GM19238 (cell line): ENCODE data around the gene MRPS2.
"Not testable (repeated sequence)": the region's sequence is repeated elsewhere in the genome, so short reads cannot be mapped to it uniquely, and the experiment has no call there.

Source experiments
- DNase-seq: peaks from one replicate; pipeline ENCODE4 v3.0.0; 2011; ENCODE audit warnings: low spot score; ENCODE audit not compliant: insufficient read length

MRPS2 gene

GRCh38 chr9:135499326-135500070, 984 bp upstream of the MRPS2 start:
- DNase-seq = peak; percentile 76

- DNase-seq = no peak
Measured at GRCh38 chr9:135500071-135500524, 384 bp upstream of the MRPS2 start.

- DNase-seq = peak; percentile 69
Measured at GRCh38 chr9:135501261-135502167, 1.0 kb downstream of the MRPS2 start.

- no peak for DNase-seq
Measured at GRCh38 chr9:135502168-135502872, 1.8 kb downstream of the MRPS2 start.

- DNase-seq = no peak
Measured at GRCh38 chr9:135502873-135503321, 2.4 kb downstream of the MRPS2 start.

GRCh38 chr9:135503371-135504261, 3.1 kb downstream of the MRPS2 start:
- no peak for DNase-seq

GRCh38 chr9:135504262-135505243, 4.1 kb downstream of the MRPS2 start:
- DNase-seq = peak; percentile 41

GRCh38 chr9:135505406-135506187, 5.1 kb downstream of the MRPS2 start:
- no peak for DNase-seq

- no peak for DNase-seq
Measured at GRCh38 chr9:135506327-135507103, 6.0 kb downstream of the MRPS2 start.

GRCh38 chr9:135507104-135508035, 6.9 kb downstream of the MRPS2 start:
- DNase-seq = no peak

GRCh38 chr9:135508211-135508820, 7.8 kb downstream of the MRPS2 start:
- no peak for DNase-seq

GRCh38 chr9:135509458-135509857, 9.0 kb downstream of the MRPS2 start:
- no peak for DNase-seq

GRCh38 chr9:135512241-135512603, 11.7 kb downstream of the MRPS2 start:
- DNase-seq = no peak

- no peak for DNase-seq
Measured at GRCh38 chr9:135512904-135513303, 12.4 kb downstream of the MRPS2 start.

GRCh38 chr9:135513351-135513846, 12.9 kb downstream of the MRPS2 start:
- no peak for DNase-seq

- not testable (repeated sequence) for DNase-seq
Measured at GRCh38 chr9:135513906-135514305, 13.4 kb downstream of the MRPS2 start.
